Activated T-cell treated with anti-CD3 and anti-CD28 coated beads, Interleukin-2, amount 50 U/mL, for 72 hours (primary cell): ENCODE data around the gene SLC2A6. TPM values are rescaled to one million over a fixed set of nuclear protein-coding genes. Genes with fewer than 3 reads are reported as not detected.

Experiments
- ATAC-seq, 2 donors: fragments of 150-1000 bp; cut with Tn5 transposase; replicated peaks in 1 of 2; 2 replicates each; pipeline ENCODE4 v1.10.0; 2021; ENCODE audit warnings: moderate library complexity in 2 of 2, mild to moderate bottlenecking in 1 of 2
- DNase-seq, 2 donors: peaks; one replicate each; pipeline ENCODE4 v3.0.0; 2021 to 2022; ENCODE audit warnings: mixed read lengths in 1 of 2
- H3K27ac Mint-ChIP-seq: one replicate; pipeline ENCODE4 v1.8.0; 2022; ENCODE audit warnings: mild to moderate bottlenecking, moderate library complexity, mixed read lengths
- H3K27me3 Mint-ChIP-seq: one replicate; pipeline ENCODE4 v1.8.0; 2022; ENCODE audit warnings: low read depth, mixed read lengths
- H3K36me3 Mint-ChIP-seq, 2 donors: one replicate each; pipeline ENCODE4 v1.8.0; 2022; ENCODE audit warnings: mixed read lengths in 2 of 2, mild to moderate bottlenecking in 1 of 2; ENCODE audit not compliant: insufficient read depth in 2 of 2
- H3K4me1 Mint-ChIP-seq: one replicate; pipeline ENCODE4 v1.8.0; 2022; ENCODE audit warnings: low read depth, mixed read lengths
- H3K4me3 Mint-ChIP-seq, 2 donors: one replicate each; pipeline ENCODE4 v1.8.0; 2022; ENCODE audit warnings: mild to moderate bottlenecking in 2 of 2, mixed read lengths in 2 of 2, moderate library complexity in 2 of 2
- H3K9me3 Mint-ChIP-seq, 2 donors: one replicate each; pipeline ENCODE4 v1.8.0; 2022; ENCODE audit warnings: mixed read lengths in 2 of 2
- total RNA-seq, 2 donors: library from RNA; stranded (reverse); gene quantifications; one replicate each; pipeline ENCODE4 v1.2.3, GENCODE V29; 2022

Gene SLC2A6, protein sequence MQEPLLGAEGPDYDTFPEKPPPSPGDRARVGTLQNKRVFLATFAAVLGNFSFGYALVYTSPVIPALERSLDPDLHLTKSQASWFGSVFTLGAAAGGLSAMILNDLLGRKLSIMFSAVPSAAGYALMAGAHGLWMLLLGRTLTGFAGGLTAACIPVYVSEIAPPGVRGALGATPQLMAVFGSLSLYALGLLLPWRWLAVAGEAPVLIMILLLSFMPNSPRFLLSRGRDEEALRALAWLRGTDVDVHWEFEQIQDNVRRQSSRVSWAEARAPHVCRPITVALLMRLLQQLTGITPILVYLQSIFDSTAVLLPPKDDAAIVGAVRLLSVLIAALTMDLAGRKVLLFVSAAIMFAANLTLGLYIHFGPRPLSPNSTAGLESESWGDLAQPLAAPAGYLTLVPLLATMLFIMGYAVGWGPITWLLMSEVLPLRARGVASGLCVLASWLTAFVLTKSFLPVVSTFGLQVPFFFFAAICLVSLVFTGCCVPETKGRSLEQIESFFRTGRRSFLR
- 1 to 10 TPM; 2.0 to 2.6 TPM for total RNA-seq

- Mint-ChIP-seq H3K36me3 (no peaks in the 10 kb centered on the region), H3K4me3 (peak within 1 kb of the TSS; percentile 81 to 86), H3K4me1 (peaks cover 11% of the 10 kb centered on the region), H3K9me3 (no peaks in the 10 kb centered on the region), H3K27ac (no peak within 1 kb of the TSS), H3K27me3 (no peaks in the 10 kb centered on the region)
- DNase-seq (peak; percentile 89 to 90), ATAC-seq (peak; percentile 99)
Measured at GRCh38 chr9:133478851-133479711, at the start of gene SLC2A6. SLC2A6 (minus strand) TSS chr9:133479099; CDS start chr9:133479059, 40 bp downstream.

DNA sequence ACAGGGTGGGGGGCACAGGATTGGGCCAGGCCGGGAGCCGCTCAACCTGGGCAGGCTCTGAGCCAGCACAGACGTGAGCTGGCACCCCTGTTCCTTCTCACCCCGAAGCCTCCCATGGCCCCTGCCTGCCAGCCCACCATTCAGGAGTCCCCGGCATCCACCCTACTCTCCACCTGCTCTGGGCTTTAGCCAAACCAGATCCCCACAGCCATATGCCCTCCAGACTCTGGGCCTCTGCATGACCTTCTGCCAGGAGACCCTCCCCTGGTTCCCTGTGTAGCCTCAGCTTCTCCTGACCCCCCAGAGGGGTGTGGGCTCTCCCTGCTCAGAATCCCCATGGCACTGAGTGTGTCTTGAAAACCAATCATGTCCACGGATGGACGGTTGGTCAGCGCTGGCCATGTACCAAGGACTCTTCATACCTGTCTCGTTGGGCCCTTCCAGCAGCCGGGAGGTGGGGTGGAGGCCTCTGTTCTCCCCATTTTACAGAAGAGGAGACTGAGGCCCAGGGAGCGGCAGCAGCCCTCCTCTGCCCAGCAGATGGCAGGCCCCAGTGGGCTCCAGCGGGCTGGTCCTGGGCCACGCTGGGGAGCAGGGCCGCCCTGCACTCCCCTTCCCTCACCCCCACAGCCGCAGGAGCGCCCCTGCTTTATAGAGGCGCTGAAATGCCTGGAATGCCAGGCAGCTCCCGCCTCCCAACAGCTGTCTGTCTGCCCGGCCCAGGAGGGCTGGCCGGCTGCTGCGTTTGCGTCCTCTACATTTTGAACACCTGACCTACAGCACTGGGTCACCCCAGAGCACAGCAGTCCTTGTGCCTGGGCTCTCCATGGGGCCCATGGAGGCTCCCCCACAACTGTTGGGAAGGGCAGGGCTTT lies 49.3 kb upstream of the SLC2A6 start:
- H3K9me3 Mint-ChIP-seq: no peaks in the 10 kb centered on the region
- H3K4me1 Mint-ChIP-seq: peaks cover 10% of the 10 kb centered on the region
- no peak for DNase-seq
- no peak overlapping the region for H3K4me3 Mint-ChIP-seq
- ATAC-seq: no peak
- H3K36me3 Mint-ChIP-seq: no peaks in the 10 kb centered on the region
- H3K27ac Mint-ChIP-seq: no peak overlapping the region
- H3K27me3 Mint-ChIP-seq: peaks cover 5% of the 10 kb centered on the region

DNA sequence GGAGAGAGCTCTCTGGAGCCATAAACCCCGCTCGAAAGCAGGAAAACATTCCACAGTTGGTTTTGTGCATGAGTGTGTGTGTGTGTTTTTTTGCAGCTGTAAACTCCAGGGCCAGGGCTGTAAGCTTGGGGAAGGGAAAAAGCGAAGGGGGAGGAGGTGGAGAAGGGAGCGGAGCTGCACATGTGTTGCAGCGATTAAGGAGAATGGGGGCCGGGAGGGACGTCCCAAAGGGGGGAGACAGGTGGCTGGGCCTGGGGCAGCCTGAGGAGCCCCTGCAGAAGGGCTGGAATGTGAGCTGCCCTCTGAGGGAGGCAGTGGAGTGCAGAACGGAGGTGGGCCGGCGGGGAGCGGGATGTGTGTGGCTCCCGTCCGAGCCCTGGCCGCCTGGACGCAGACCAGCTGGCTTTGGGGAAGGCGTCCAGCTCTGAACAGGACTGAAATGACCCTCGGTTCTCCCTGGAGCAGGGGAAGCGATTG lies 48.6 kb upstream of the SLC2A6 start:
- Mint-ChIP-seq H3K9me3 (no peaks in the 10 kb centered on the region), H3K4me3 (no peak overlapping the region), H3K36me3 (no peaks in the 10 kb centered on the region), H3K4me1 (peaks cover 4% of the 10 kb centered on the region), H3K27me3 (no peaks in the 10 kb centered on the region), H3K27ac (no peak overlapping the region)
- ATAC-seq: no peak
- no peak for DNase-seq

- peaks cover 4% of the 10 kb centered on the region for H3K4me1 Mint-ChIP-seq
- no peak overlapping the region for H3K27ac Mint-ChIP-seq
Measured at GRCh38 chr9:133526721-133527321, 47.9 kb upstream of the SLC2A6 start.

DNA sequence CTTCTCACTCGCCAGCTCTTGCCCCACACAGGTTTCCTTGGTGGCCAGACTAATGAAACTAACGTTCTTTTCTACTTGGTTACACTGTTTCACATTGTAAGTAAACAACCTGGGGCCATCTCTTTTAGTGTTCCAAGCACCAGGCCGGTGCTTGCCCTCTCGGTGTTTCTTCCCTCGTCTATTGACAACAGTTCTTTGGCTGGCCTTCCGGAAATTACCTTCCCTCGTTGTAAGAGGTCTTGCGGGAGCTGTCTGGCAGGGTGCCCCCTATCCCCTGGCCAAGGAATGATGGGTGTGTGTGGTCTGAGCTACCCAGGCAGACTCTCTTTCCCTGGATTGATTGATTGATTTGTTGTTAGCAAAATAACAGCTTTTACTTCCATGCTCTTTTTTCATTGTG lies 46.8 kb upstream of the SLC2A6 start:
- Mint-ChIP-seq H3K9me3 (no peaks in the 10 kb centered on the region), H3K4me1 (peaks cover 4% of the 10 kb centered on the region), H3K4me3 (no peak overlapping the region), H3K27ac (no peak overlapping the region), H3K27me3 (no peaks in the 10 kb centered on the region), H3K36me3 (no peaks in the 10 kb centered on the region)
- DNase-seq (no peak), ATAC-seq (no peak)

More at GRCh38 chr9:133526721-133527321, 47.9 kb upstream of the SLC2A6 start:
- Mint-ChIP-seq H3K9me3 (no peaks in the 10 kb centered on the region), H3K27me3 (no peaks in the 10 kb centered on the region), H3K4me3 (no peak overlapping the region), H3K36me3 (no peaks in the 10 kb centered on the region)
- DNase-seq: no peak
- ATAC-seq: no peak

DNA sequence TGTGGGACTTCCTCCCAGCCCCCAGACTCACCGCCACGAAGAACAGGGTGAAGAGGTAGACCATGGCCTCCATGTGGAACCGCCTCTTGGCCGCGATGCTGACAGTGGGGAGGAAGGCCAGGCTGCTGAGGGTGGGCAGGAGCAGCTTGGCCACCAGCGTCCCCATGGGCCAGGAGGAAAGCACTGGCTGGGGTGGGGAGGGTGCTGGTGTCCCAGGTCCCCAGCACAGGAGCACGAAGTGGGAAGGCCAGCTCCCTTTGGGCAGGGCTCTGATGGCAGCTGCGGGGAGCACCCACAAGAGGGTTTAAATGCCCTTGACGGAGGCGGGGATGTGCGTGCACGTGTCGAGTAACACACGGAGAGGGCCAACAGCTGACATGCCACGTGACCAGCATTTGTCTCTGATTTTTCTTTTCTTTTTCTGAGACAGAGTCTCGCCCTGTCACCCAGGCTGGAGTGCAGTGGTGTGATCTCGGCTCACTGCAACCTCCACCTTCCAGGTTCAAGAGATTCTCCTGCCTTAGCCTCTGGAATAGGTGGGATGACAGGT lies 45.9 kb upstream of the SLC2A6 start, which contains the start of gene MYMK:
Gene MYMK (minus strand): TSS at position 281 of the 550 bp plus-strand sequence. CDS start 115 bp downstream, at position 166.
- H3K36me3 Mint-ChIP-seq: no peaks in the 10 kb centered on the region
- peaks cover 4% of the 10 kb centered on the region for H3K4me1 Mint-ChIP-seq
- H3K4me3 Mint-ChIP-seq: no peak within 1 kb of the TSS
- no peaks in the 10 kb centered on the region for H3K9me3 Mint-ChIP-seq
- DNase-seq: no peak
- no peaks in the 10 kb centered on the region for H3K27me3 Mint-ChIP-seq
- no peak for ATAC-seq
- H3K27ac Mint-ChIP-seq: no peak within 1 kb of the TSS

- no peak overlapping the region for H3K4me3 Mint-ChIP-seq
- no peaks in the 10 kb centered on the region for H3K36me3 Mint-ChIP-seq
- H3K9me3 Mint-ChIP-seq: no peaks in the 10 kb centered on the region
- no peak overlapping the region for H3K27ac Mint-ChIP-seq
- ATAC-seq (no peak), DNase-seq (no peak)
- H3K27me3 Mint-ChIP-seq: no peaks in the 10 kb centered on the region
- H3K4me1 Mint-ChIP-seq: peaks cover 4% of the 10 kb centered on the region
Measured at GRCh38 chr9:133524146-133524545, 45.2 kb upstream of the SLC2A6 start.

GRCh38 chr9:133523106-133523505 lies 44.2 kb upstream of the SLC2A6 start:
- H3K4me1 Mint-ChIP-seq: peaks cover 4% of the 10 kb centered on the region
- DNase-seq (no peak), ATAC-seq (no peak)
- no peaks in the 10 kb centered on the region for H3K9me3 Mint-ChIP-seq
- H3K4me3 Mint-ChIP-seq: no peak overlapping the region
- no peak overlapping the region for H3K27ac Mint-ChIP-seq
- H3K27me3 Mint-ChIP-seq: no peaks in the 10 kb centered on the region
- no peaks in the 10 kb centered on the region for H3K36me3 Mint-ChIP-seq

GRCh38 chr9:133522073-133522910 lies 43.4 kb upstream of the SLC2A6 start:
- no peaks in the 10 kb centered on the region for H3K27me3 Mint-ChIP-seq

DNA sequence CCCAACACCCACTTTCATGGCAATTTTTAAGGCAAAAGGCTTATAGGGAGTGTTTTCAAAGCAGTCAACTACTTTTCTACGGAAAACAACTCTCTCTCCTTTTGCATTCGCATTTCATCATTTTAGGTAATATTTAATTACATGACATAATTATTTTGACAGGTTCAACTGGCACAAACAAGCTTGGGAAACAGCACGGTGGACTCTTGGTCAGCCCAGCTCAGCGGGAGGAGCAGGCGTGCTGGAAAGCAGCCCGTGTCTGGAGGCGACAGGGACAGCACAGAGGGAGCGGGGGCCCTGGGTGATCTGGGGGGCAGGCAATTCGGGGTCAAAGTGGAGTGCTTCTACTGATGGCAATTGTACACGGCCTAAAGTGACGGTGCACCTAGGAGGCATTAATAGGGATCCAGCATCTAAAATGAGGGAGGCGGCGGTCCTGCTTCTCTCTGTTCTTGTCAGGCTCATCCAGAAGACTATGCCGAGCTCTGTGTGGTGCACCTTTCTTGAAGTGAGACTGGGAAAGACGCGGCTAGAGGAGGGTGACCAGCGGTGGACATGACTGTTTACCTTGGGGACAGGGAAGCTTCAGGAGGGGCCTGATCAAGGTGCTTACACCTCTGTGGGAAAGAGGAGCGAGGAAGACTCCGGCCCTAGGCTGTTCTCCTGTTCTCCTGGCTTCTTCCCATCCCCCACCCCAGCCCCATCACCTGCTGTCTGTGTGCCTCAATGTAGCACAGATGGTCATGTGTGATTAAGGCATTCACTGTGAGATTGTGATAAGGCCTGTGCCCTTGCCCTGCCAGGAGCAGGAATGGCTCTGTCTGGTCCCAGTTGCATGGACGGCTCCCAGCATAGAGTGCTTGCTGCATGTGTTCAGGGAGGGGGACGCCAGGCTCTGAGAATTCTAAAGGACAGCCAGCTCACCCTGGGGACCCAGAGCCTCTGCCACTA lies 42.5 kb upstream of the SLC2A6 start:
- no peak overlapping the region for H3K27ac Mint-ChIP-seq
- ATAC-seq (no peak), DNase-seq (no peak)
- H3K36me3 Mint-ChIP-seq: no peaks in the 10 kb centered on the region
- H3K9me3 Mint-ChIP-seq: no peaks in the 10 kb centered on the region
- no peaks in the 10 kb centered on the region for H3K27me3 Mint-ChIP-seq
- H3K4me3 Mint-ChIP-seq: no peak overlapping the region
- H3K4me1 Mint-ChIP-seq: no peaks in the 10 kb centered on the region

More at GRCh38 chr9:133522073-133522910, 43.4 kb upstream of the SLC2A6 start:
- no peak for DNase-seq
- no peak overlapping the region for H3K4me3 Mint-ChIP-seq
- no peaks in the 10 kb centered on the region for H3K36me3 Mint-ChIP-seq
- peaks cover 4% of the 10 kb centered on the region for H3K4me1 Mint-ChIP-seq
- H3K27ac Mint-ChIP-seq: no peak overlapping the region
- ATAC-seq: no peak
- H3K9me3 Mint-ChIP-seq: no peaks in the 10 kb centered on the region
